ENCODE results near the gene RIC1. TPM values are rescaled to one million over a fixed set of nuclear protein-coding genes. Genes with fewer than 3 reads are reported as not detected.

RIC1 gene
- total and polyA plus RNA-seq, 2 of the 13 experiments (the other 11 are each of a cell fraction or from before 2014, with no cell fraction given): 18.2 to 19.0 TPM

DNA sequence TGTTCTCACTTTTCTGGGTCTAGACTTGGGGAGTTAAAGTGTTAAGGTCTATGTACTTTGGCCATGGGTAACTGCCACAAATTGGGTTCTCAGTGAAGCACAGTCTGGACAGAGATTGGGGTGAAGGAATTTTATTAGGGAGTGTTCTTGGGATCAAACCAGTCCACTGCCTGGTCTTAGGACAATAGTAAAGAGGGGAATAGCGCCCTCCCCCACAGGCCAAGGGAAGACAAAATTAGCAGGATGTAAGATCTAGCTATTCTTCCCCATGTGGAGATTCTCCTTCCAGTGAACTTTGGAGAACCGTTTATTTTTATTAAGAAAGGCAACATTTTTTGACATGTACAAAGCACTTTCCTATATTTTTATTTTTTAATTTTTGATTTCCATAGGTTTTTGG lies 18.4 kb upstream of the RIC1 start:
- 56% methylated on average over 2 of the region's 2 CpGs for WGBS (ENCODE audit: low lambda C conversion rate)
- in situ Hi-C loops (cut with HindIII; ENCODE audit: extremely low pct_ligation_motif_present, low pct_unique_long_range_greater_than_20kb): no loop called here
- no peaks in the 10 kb centered on the region for H3K36me3 ChIP-seq (replicated peaks in 1 of 2; ENCODE audit: control insufficient read depth in 1 of 2, insufficient read depth in 2 of 2, low read length in 2 of 2)
- FAIRE-seq (no peak), DNase-seq (ENCODE audit: low spot score) (no peak), ATAC-seq (no peak)
- intact Hi-C loops (cut with micrococcal nuclease; ENCODE audit: unreplicated experiment): no loop called here
- H3K27ac ChIP-seq (ENCODE audit: extremely low read length, insufficient read depth, low read length): no peak overlapping the region
- no peaks in the 10 kb centered on the region for H4K20me1 ChIP-seq (ENCODE audit: insufficient read depth, low read length)
- peaks cover 5% of the 10 kb centered on the region for H3K4me1 ChIP-seq (ENCODE audit: insufficient read depth, low read length)
- H2AFZ ChIP-seq (ENCODE audit: low read length): no peak overlapping the region
- H3K79me2 ChIP-seq (ENCODE audit: insufficient read depth, low read length): no peaks in the 10 kb centered on the region
- no peak overlapping the region for H3K9ac ChIP-seq (ENCODE audit: insufficient read depth, low read depth, low read length)
- no peaks in the 10 kb centered on the region for H3K9me3 ChIP-seq (ENCODE audit: low read length)
- POLR2A ChIA-PET: interaction anchor here (0.8 to 1.3 kb wide), 2 partner anchors 11 to 18 kb away, joined by 4 to 5 read pairs; partner anchors contain the start of gene RIC1
- H3K27me3 ChIP-seq (ENCODE audit: control insufficient read depth in 1 of 2, insufficient read depth in 2 of 2, low read length in 2 of 2): no peaks in the 10 kb centered on the region
- CTCF ChIA-PET (ENCODE audit: low intra/inter-chr PET ratio, low total read pairs): no interaction called here
- H3K4me3 ChIP-seq (replicated peaks in 1 of 3; ENCODE audit: insufficient read depth in 1 of 3, low read depth in 2 of 3, low read length in 3 of 3): no peak overlapping the region
- H3K4me2 ChIP-seq (ENCODE audit: low read depth, low read length): no peak overlapping the region
- TF ChIP-seq ZNF383 (CRISPR knock-in tag; IDR thresholded peaks at IDR 0.05; ENCODE audit: borderline replicate concordance) (no peak), ZNF652 (CRISPR knock-in tag; IDR thresholded peaks at IDR 0.05; ENCODE audit: borderline replicate concordance, low read depth) (0 out of 2 replicates have a peak, but pooled peaks have one; percentile 18)
- no TSS peak for BruUV-seq (replicated peaks)

DNA sequence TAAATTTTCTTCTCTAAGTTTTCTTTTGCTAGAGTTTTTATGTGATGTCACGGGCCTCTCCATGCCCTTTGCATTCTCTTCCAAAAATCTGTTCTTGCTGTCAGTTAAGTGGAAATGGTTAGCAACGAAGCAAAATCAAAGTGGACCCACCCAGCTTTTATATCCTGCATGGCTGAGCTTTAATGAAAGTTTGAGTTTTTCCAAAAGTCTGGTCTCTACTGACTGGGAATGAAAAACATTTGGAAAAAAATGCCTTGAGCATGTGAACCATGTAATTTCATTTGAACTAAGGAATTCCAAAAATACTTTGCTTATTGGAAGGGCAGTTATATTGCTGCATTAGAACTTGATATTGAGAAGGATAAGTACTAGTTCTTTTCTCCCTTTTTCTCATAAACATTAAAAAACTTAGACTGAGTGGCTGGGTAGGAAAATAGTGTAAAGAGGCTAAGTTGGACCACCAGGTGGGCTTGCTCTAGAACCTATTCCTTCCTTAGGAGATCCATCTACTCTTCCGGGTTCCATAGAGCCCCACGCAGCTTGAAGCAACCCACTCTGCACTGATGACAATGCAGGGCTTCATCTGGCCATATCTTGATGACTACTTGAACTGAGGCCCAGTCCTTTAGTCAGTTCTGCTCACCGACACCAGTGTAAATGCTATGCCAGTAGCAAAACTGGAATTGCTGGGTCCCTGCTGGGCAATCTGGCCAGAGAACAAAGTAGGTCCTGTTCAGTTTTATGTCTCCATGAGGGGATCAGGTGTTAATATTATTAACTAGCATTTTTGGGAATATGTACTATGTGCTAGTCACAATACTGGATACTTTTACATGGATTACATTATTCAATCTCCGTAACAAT lies 17.4 kb upstream of the RIC1 start:
- DNase-seq (ENCODE audit: low spot score) (no peak), ATAC-seq (no peak), FAIRE-seq (no peak)
- intact Hi-C loops (cut with micrococcal nuclease; ENCODE audit: unreplicated experiment) (no loop called here), in situ Hi-C loops (cut with HindIII; ENCODE audit: extremely low pct_ligation_motif_present, low pct_unique_long_range_greater_than_20kb) (no loop called here)
- POLR2A ChIA-PET: interaction anchor here (1.4 kb wide), 1 partner anchor 17 kb away, joined by 7 read pairs; the partner anchor contains the start of gene RIC1
- Histone ChIP-seq H4K20me1 (ENCODE audit: insufficient read depth, low read length) (no peaks in the 10 kb centered on the region), H3K4me1 (ENCODE audit: insufficient read depth, low read length) (peaks cover 5% of the 10 kb centered on the region), H3K27ac (ENCODE audit: extremely low read length, insufficient read depth, low read length) (no peak overlapping the region), H2AFZ (ENCODE audit: low read length) (no peak overlapping the region), H3K79me2 (ENCODE audit: insufficient read depth, low read length) (no peaks in the 10 kb centered on the region), H3K4me3 (replicated peaks in 1 of 3; ENCODE audit: insufficient read depth in 1 of 3, low read depth in 2 of 3, low read length in 3 of 3) (no peak overlapping the region), H3K9ac (ENCODE audit: insufficient read depth, low read depth, low read length) (no peak overlapping the region), H3K4me2 (ENCODE audit: low read depth, low read length) (no peak overlapping the region), H3K36me3 (replicated peaks in 1 of 2; ENCODE audit: control insufficient read depth in 1 of 2, insufficient read depth in 2 of 2, low read length in 2 of 2) (no peaks in the 10 kb centered on the region), H3K27me3 (ENCODE audit: control insufficient read depth in 1 of 2, insufficient read depth in 2 of 2, low read length in 2 of 2) (no peaks in the 10 kb centered on the region), H3K9me3 (ENCODE audit: low read length) (no peaks in the 10 kb centered on the region)
- no peak for TF ChIP-seq ZBTB2 (CRISPR knock-in tag; IDR thresholded peaks at IDR 0.05; ENCODE audit: low read depth)
- no peak for TF ChIP-seq ZSCAN21 (CRISPR knock-in tag; IDR thresholded peaks at IDR 0.05; ENCODE audit: borderline replicate concordance)
- no peak for TF ChIP-seq ZNF549 (CRISPR knock-in tag; IDR thresholded peaks at IDR 0.05)
- 80% methylated on average over 6 of the region's 6 CpGs for WGBS (ENCODE audit: low lambda C conversion rate)
- CTCF ChIA-PET (ENCODE audit: low intra/inter-chr PET ratio, low total read pairs): no interaction called here
- BruUV-seq (replicated peaks): no TSS peak
